ENCODE results near the gene KIAA0408.
"Not testable (repeated sequence)": the region's sequence is repeated elsewhere in the genome, so short reads cannot be mapped to it uniquely, and the experiment has no call there.

KIAA0408 gene

GRCh38 chr6:127415096-127415495, 44.1 kb downstream of the KIAA0408 start:
- DNase-seq (ENCODE audit: low read depth in 2 of 3, low spot score in 1 of 3): no peak

GRCh38 chr6:127413123-127413522, 46.1 kb downstream of the KIAA0408 start:
- not testable (repeated sequence) for DNase-seq (ENCODE audit: low read depth in 2 of 3, low spot score in 1 of 3)

- DNase-seq (ENCODE audit: low read depth in 2 of 3, low spot score in 1 of 3): not testable (repeated sequence)
Measured at GRCh38 chr6:127412016-127412415, 47.2 kb downstream of the KIAA0408 start.
